Esophagus squamous epithelium (tissue), 5 donors: ENCODE data around the gene PDE9A. TPM values are rescaled to one million over a fixed set of nuclear protein-coding genes. Genes with fewer than 3 reads are reported as not detected.

ENCODE experiments used
- DNase-seq: peaks from one replicate; lab custom pipeline; 2025; lab: John Stamatoyannopoulos, UW
- H3K27ac ChIP-seq, 4 donors: fragments of 200-600 bp; sonication (generic); one replicate each; pipeline ENCODE4 v1.5.1; 2016 to 2019; ENCODE audit warnings: mild to moderate bottlenecking in 1 of 4
- H3K27me3 ChIP-seq, 4 donors: fragments of 200-600 bp; sonication (generic); 1 replicate in 3 of 4; 2 replicates in 1 of 4; pipeline versions ENCODE4 v1.5.1 to v1.6.0; 2017 to 2021; ENCODE audit warnings: antibody characterized with exemption in 1 of 4
- H3K36me3 ChIP-seq, 3 donors: fragments of 200-600 bp; sonication (generic); one replicate each; pipeline ENCODE4 v1.5.1; 2016 to 2019
- H3K4me1 ChIP-seq, 3 donors: fragments of 200-600 bp; sonication (generic); one replicate each; pipeline ENCODE4 v1.5.1; 2017 to 2019
- H3K4me3 ChIP-seq, 4 donors: fragments of 200-600 bp; sonication (generic); 1 replicate in 3 of 4; 2 replicates in 1 of 4; pipeline ENCODE4 v1.5.1; 2016 to 2019; ENCODE audit warnings: mild to moderate bottlenecking in 2 of 4, moderate library complexity in 1 of 4
- H3K9me3 ChIP-seq, 3 donors: fragments of 200-600 bp; sonication (generic); one replicate each; pipeline ENCODE4 v1.5.1; 2016 to 2019
- POLR2A ChIP-seq, 4 donors: fragments of 450-650 bp; IDR thresholded peaks; one replicate each; pipeline ENCODE4 v1.6.1; 2017; ENCODE audit warnings: antibody characterized with exemption in 4 of 4, mild to moderate bottlenecking in 4 of 4, moderate library complexity in 3 of 4
- whole genome bisulfite sequencing, 2 donors: methylation state at CpG; one replicate each; pipeline ENCODE4 v1.1.5; 2018; 5-methylcytosine and 5-hydroxymethylcytosine counted together
- intact Hi-C: fragments of 100-400 bp; cut with DNase I; formaldehyde crosslinking; loops from one replicate; pipeline ENCODE4 v1.15.0; 2022
- total RNA-seq, 4 donors: library from RNA; depleted of rRNA; stranded (reverse); fragments of >200 nt; gene quantifications; one replicate each; pipeline ENCODE4 v1.1.0, GENCODE V29; 2016
- TF ChIP-seq, protein P1 (sequence below), 6 experiments: fragments of 450-650 bp in 4 of 6; fragments of 200-600 bp in 2 of 6; sonication (generic) in 2 of 6; IDR thresholded peaks; one replicate each; pipeline ENCODE4 v1.5.1; 2016 to 2019; ENCODE audit warnings: antibody characterized with exemption in 6 of 6, mild to moderate bottlenecking in 4 of 6, moderate library complexity in 4 of 6
- donor health status: DM: yes; HTN: yes; CAD: no.

PDE9A gene
- total RNA-seq, 4 donors from 2014 or later = 0.61 to 2.9 (median 1.8) TPM

DNA sequence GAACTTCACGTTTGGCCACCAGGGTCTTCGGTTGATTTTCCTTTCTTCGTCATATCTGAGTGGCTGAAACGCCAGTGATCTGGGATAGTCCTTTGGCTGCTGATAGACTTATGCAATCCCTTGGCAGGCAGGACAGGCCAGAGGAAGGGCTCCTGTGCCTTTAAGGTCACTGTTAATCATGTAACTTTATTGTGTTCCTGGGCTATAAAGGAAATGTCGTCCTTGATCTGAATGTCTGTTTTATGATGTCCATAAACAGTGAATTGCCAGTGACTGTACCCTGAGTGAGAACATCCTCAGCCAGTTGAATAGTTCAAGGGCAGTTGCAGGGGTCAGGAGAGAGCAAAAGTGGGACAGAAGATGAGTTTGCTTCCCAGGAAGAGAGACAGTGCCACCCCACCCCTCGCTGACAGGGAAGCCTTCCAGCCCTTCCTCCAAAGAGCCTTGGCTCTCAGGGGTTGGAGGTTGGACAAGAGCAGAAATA, 68.0 kb downstream of the PDE9A start:
- no peak for DNase-seq
- Histone ChIP-seq H3K36me3 (no peaks in the 10 kb centered on the region), H3K27ac (peak overlapping the region in 2 of 4 donors; percentile 1 to 26), H3K9me3 (no peaks in the 10 kb centered on the region), H3K4me1 (peaks cover 0 to 36% (median 0%) of the 10 kb centered on the region in 3 donors), H3K27me3 (no peaks in the 10 kb centered on the region), H3K4me3 (peak overlapping the region in 1 of 4 donors; percentile 13)
- WGBS, 2 donors = 43 to 50% methylated on average over 6 of the region's 6 CpGs
- TF ChIP-seq, protein P1, sequence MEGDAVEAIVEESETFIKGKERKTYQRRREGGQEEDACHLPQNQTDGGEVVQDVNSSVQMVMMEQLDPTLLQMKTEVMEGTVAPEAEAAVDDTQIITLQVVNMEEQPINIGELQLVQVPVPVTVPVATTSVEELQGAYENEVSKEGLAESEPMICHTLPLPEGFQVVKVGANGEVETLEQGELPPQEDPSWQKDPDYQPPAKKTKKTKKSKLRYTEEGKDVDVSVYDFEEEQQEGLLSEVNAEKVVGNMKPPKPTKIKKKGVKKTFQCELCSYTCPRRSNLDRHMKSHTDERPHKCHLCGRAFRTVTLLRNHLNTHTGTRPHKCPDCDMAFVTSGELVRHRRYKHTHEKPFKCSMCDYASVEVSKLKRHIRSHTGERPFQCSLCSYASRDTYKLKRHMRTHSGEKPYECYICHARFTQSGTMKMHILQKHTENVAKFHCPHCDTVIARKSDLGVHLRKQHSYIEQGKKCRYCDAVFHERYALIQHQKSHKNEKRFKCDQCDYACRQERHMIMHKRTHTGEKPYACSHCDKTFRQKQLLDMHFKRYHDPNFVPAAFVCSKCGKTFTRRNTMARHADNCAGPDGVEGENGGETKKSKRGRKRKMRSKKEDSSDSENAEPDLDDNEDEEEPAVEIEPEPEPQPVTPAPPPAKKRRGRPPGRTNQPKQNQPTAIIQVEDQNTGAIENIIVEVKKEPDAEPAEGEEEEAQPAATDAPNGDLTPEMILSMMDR (IDR thresholded peaks at IDR 0.05) = no peak
- TF ChIP-seq POLR2A (IDR thresholded peaks at IDR 0.05) = no peak
- intact Hi-C loops = no loop called here

DNA sequence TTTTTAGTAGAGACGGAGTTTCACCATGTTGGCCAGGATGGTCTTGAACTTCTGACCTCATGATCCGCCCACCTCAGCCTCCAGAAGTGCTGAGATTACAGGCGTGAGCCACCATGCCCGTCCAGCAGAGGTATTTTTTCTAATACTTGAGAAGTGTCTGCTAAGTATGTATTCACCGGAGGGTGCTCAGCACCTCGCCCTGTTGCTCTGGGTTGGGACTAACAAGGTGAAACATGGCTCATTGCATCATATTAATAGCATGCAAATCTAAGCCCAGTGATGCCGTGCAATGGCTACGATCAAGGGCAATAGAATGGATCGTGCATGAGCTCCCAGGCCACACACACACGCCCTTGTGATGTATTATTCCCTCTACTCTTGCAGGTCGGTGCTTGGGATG, 68.7 kb downstream of the PDE9A start:
- TF ChIP-seq POLR2A (IDR thresholded peaks at IDR 0.05) = no peak
- TF ChIP-seq, protein P1 (IDR thresholded peaks at IDR 0.05) = no peak
- Histone ChIP-seq H3K27ac (peak overlapping the region in 1 of 4 donors; percentile 1), H3K36me3 (no peaks in the 10 kb centered on the region), H3K27me3 (no peaks in the 10 kb centered on the region), H3K9me3 (no peaks in the 10 kb centered on the region), H3K4me3 (no peak overlapping the region), H3K4me1 (peaks cover 0 to 36% (median 0%) of the 10 kb centered on the region in 3 donors)
- WGBS, 2 donors = 78 to 83% methylated on average over 7 to 8 of the region's 11 CpGs
- no peak for DNase-seq
- intact Hi-C loops = no loop called here

DNA sequence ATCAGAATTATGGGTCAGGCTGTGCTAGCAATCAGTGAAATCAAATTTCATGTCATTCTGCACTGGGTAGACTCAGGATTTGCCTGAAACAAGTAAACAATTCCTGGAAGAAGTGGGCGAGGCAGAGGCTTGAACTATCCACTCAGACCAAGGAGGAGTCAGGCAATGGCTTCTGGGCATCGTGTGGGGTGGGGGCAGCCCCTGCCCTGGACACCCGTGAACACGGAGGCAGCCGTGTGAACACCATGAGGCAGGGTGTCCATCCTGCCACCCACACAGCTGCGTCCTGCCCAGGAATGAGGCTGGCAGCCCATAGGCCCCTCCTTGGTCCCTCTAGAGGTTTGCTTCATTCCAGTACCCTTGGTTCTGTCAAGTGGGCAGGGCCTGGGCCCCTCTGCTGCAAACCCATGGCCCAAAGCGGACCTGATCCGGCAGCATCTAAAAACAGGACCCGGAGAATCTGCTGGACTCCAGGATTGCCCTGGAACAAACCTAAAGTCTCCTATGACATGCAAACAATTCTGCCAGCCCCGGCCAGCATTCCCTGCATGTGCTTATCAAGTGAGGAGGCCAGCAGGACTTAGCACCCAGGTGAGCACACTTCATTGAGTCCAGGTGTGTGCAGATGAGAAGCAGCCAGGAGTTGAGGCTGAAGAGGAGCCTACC, 69.5 kb downstream of the PDE9A start:
- no peak overlapping the region for H3K4me3 ChIP-seq
- H3K36me3 ChIP-seq = no peaks in the 10 kb centered on the region
- peak overlapping the region in 1 of 4 donors; percentile 50 for H3K27ac ChIP-seq
- no peaks in the 10 kb centered on the region for H3K9me3 ChIP-seq
- TF ChIP-seq, protein P1 (IDR thresholded peaks at IDR 0.05) = no peak
- no peak for TF ChIP-seq POLR2A (IDR thresholded peaks at IDR 0.05)
- no peak for DNase-seq
- 59 to 97% methylated on average over 4 to 5 of the region's 10 CpGs for WGBS, 2 donors
- peaks cover 0 to 36% (median 0%) of the 10 kb centered on the region in 3 donors for H3K4me1 ChIP-seq
- H3K27me3 ChIP-seq = no peaks in the 10 kb centered on the region
- intact Hi-C loops = no loop called here

DNA sequence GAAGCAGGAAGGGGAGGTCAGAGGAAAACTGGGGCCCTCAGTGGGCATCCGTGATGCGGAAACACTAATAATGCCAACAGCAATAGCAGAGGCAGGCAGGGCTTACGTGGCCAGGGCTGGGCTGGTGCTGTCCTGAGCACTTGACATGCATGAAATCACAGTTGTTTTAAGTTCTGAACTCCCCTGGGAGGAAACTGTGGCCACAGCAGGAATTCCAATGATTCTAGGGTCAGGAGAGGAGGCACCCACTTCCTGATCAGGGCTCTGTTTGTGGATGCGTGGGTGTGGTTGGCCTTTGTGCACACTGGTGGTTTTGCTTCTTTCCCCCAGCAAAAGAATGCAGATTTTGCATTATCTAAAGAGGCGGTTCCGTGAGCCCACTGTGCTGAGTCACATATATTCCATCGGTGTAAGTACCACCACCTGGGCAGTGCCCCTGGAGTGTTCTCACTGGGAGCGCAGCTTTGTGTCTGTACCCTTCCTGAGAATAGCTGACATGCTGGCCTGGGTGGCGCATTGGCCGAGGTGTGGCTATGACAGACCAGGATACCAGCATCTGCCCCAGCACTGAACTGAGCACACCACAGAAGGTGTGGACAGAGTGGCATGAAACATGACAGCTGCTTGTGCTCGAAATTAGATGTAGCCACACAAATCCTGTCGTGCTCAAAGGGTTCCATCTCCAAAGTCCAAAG, 71.0 kb downstream of the PDE9A start:
- Histone ChIP-seq H3K9me3 (no peaks in the 10 kb centered on the region), H3K27me3 (no peaks in the 10 kb centered on the region), H3K4me1 (peaks cover 0 to 36% (median 0%) of the 10 kb centered on the region in 3 donors), H3K36me3 (no peaks in the 10 kb centered on the region), H3K4me3 (no peak overlapping the region), H3K27ac (peak overlapping the region in 2 of 4 donors; percentile 53 to 59)
- WGBS, 2 donors = 62 to 69% methylated on average over 2 to 11 of the region's 12 CpGs
- TF ChIP-seq, protein P1 (IDR thresholded peaks at IDR 0.05) = no peak
- TF ChIP-seq POLR2A (IDR thresholded peaks at IDR 0.05) = no peak
- DNase-seq = no peak
- intact Hi-C loops = no loop called here

DNA sequence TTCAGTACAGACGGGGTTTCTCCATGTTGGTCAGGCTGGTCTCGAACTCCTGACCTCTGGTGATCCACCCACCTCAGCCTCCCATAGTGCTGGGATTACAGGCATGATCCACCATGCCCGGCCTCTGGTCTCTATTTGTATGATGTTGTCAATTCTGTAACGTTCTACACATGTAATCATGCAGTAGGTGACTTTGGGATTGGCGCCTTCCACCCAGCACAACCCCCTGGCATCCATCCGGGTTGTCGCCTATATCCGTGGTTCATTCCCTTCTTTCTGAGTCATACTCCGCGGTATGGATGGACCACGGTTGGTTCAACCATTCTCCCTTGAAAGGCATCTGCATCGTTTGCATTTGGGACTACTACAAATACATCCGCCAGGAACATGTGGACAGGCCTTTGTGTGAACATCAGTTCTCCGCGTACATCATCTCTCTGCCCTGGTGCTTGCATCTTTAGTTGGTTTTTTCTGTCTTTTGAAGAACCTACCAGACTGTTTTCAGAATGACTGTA, 72.1 kb downstream of the PDE9A start:
- Histone ChIP-seq H3K27me3 (no peaks in the 10 kb centered on the region), H3K4me1 (peaks cover 0 to 36% (median 0%) of the 10 kb centered on the region in 3 donors), H3K36me3 (no peaks in the 10 kb centered on the region), H3K4me3 (no peak overlapping the region), H3K9me3 (no peaks in the 10 kb centered on the region), H3K27ac (no peak overlapping the region)
- TF ChIP-seq, protein P1 (IDR thresholded peaks at IDR 0.05) = no peak
- no peak for TF ChIP-seq POLR2A (IDR thresholded peaks at IDR 0.05)
- 84 to 86% methylated on average over 14 to 15 of the region's 15 CpGs for WGBS, 2 donors
- intact Hi-C loops = no loop called here
- DNase-seq = no peak
